Measurements from ENCODE around the gene PCARE. TPM values are rescaled to one million over a fixed set of nuclear protein-coding genes. Genes with fewer than 3 reads are reported as not detected.

PCARE gene
- total RNA-seq, 4 donors from 2014 or later: 0.20 to 0.30 (median 0.21) TPM

- Histone ChIP-seq H3K27ac (peak overlapping the region in 2 of 4 donors; percentile 95 to 98), H3K4me3 (no peak overlapping the region), H3K9me3 (no peaks in the 10 kb centered on the region), H3K4me1 (peaks cover 4 to 47% (median 37%) of the 10 kb centered on the region in 4 donors), H3K36me3 (no peaks in the 10 kb centered on the region), H3K27me3 (no peaks in the 10 kb centered on the region)
- TF ChIP-seq POLR2A (IDR thresholded peaks at IDR 0.05) (no peak), CTCF (IDR thresholded peaks at IDR 0.05) (no peak), EP300 (IDR thresholded peaks at IDR 0.05) (no peak)
- 65 to 87% methylated on average over 7 of the region's 7 CpGs for WGBS, 2 donors
- DNase-seq (ENCODE audit: low spot score in 2 of 2): no peak
Observed at GRCh38 chr2:29068513-29068912, 5.8 kb downstream of the PCARE start.

- WGBS, 2 donors: 70 to 71% methylated on average over 7 of the region's 7 CpGs
- DNase-seq (ENCODE audit: low spot score in 2 of 2): no peak
- no peak for TF ChIP-seq POLR2A (IDR thresholded peaks at IDR 0.05)
- Histone ChIP-seq H3K36me3 (no peaks in the 10 kb centered on the region), H3K9me3 (no peaks in the 10 kb centered on the region), H3K27ac (peak overlapping the region; percentile 76 to 98 (median 93)), H3K4me3 (no peak overlapping the region), H3K27me3 (no peaks in the 10 kb centered on the region), H3K4me1 (peaks cover 4 to 61% (median 48%) of the 10 kb centered on the region in 4 donors)
Observed at GRCh38 chr2:29066997-29067605, 7.2 kb downstream of the PCARE start.

- no peaks in the 10 kb centered on the region for H3K36me3 ChIP-seq
- no peak overlapping the region for H3K4me3 ChIP-seq
- no peaks in the 10 kb centered on the region for H3K9me3 ChIP-seq
- WGBS, 2 donors: 63 to 68% methylated on average over 8 of the region's 8 CpGs
- H3K27me3 ChIP-seq: no peaks in the 10 kb centered on the region
- peak in 1 of 2 donors; percentile 42 for DNase-seq (ENCODE audit: low spot score in 2 of 2)
- H3K27ac ChIP-seq: peak overlapping the region; percentile 76 to 98 (median 93)
- peaks cover 4 to 67% (median 51%) of the 10 kb centered on the region in 4 donors for H3K4me1 ChIP-seq
- TF ChIP-seq EP300 (IDR thresholded peaks at IDR 0.05) (peak in 1 of 2 donors; percentile 79), CTCF (IDR thresholded peaks at IDR 0.05) (no peak)
Observed at GRCh38 chr2:29066271-29066860, 8.0 kb downstream of the PCARE start.

GRCh38 chr2:29065068-29065811 is 9.1 kb downstream of the PCARE start:
- H3K27me3 ChIP-seq: no peaks in the 10 kb centered on the region
- peak overlapping the region; percentile 76 to 98 (median 93) for H3K27ac ChIP-seq
- 15 to 24% methylated on average over 10 of the region's 10 CpGs for WGBS, 2 donors
- no peaks in the 10 kb centered on the region for H3K36me3 ChIP-seq
- H3K4me1 ChIP-seq: peaks cover 4 to 70% (median 52%) of the 10 kb centered on the region in 4 donors
- no peak for DNase-seq (ENCODE audit: low spot score in 2 of 2)
- peak overlapping the region in 3 of 4 donors; percentile 7 to 35 (median 31) for H3K4me3 ChIP-seq
- no peaks in the 10 kb centered on the region for H3K9me3 ChIP-seq
- no peak for TF ChIP-seq POLR2A (IDR thresholded peaks at IDR 0.05)
- no peak for TF ChIP-seq CTCF (IDR thresholded peaks at IDR 0.05)
- TF ChIP-seq EP300 (IDR thresholded peaks at IDR 0.05): peak in 1 of 2 donors; percentile 87

- no peak for DNase-seq (ENCODE audit: low spot score in 2 of 2)
- peaks cover 4 to 71% (median 52%) of the 10 kb centered on the region in 4 donors for H3K4me1 ChIP-seq
- TF ChIP-seq EP300 (IDR thresholded peaks at IDR 0.05): no peak
- no peak for TF ChIP-seq POLR2A (IDR thresholded peaks at IDR 0.05)
- no peak for TF ChIP-seq CTCF (IDR thresholded peaks at IDR 0.05)
- peak overlapping the region in 3 of 4 donors; percentile 7 to 35 (median 31) for H3K4me3 ChIP-seq
- WGBS, 2 donors: 33 to 53% methylated on average over 9 to 10 of the region's 11 CpGs
- H3K27me3 ChIP-seq: no peaks in the 10 kb centered on the region
- no peaks in the 10 kb centered on the region for H3K9me3 ChIP-seq
- peak overlapping the region; percentile 76 to 98 (median 93) for H3K27ac ChIP-seq
- H3K36me3 ChIP-seq: no peaks in the 10 kb centered on the region
Observed at GRCh38 chr2:29064746-29065067, 9.6 kb downstream of the PCARE start.
